ENCODE results near the gene NR2F6. TPM values are rescaled to one million over a fixed set of nuclear protein-coding genes. Genes with fewer than 3 reads are reported as not detected.

NR2F6 gene
- polyA plus RNA-seq, 2 of the 4 experiments (the other 2 are of a cell fraction) = 31.9 to 42.1 TPM

DNA sequence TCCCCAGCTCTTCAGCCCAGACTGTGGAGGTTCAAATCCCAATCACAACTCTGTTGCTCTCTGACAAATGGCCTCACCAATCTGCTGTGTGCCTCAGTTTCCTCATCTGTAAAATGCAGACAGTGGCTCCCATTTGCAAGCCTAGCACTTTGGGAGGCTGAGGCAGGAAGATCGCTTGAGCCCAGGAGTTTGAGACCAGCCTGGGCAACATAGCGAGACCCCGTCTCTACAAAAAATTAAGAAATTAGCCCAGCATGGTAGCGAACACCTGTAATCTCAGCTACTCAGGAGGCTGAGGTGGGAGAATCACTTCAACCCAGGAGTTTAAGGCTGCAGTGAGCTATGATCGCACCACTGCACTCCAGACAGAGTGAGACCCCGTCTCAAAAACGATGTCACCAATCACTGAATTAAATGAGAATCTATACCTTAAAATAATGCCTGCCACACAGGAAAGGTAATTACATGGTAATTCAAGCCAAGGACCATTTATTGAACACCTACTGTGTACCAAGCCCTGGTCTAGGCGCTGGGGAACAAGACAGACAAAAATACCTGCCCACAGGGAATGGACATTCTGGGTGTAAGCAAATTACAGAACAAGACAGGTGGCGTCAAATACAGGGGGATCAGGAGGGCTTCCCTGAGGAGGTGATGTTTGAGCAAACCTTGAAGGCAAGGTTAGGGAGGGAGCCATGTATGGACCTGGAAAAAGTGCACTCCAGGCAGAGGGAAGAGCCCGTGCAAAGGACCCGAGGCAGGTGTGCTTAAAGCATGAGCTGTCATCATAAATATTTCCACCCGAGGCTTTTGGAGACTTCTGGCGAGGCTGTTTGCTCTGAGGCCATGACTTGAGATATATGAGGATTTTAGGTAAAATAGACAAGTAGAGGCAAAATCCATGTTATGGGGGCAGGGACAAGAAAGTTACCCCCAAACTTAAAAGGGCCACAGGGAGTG, 7.7 kb downstream of the NR2F6 start:
- 81% methylated on average over 13 of the region's 13 CpGs for WGBS (ENCODE audit: missing lambda C conversion rate)
- TF ChIP-seq CHD4 (IDR thresholded peaks at IDR 0.05; ENCODE audit: borderline replicate concordance) = no peak
- TF ChIP-seq ZFP36 (IDR thresholded peaks at IDR 0.05; ENCODE audit: borderline replicate concordance, partially characterized antibody) = peak; percentile 64
- TF ChIP-seq MYC (IDR thresholded peaks at IDR 0.05; ENCODE audit: borderline replicate concordance, low read length) = no peak
- no peak for TF ChIP-seq CBX2 (IDR thresholded peaks at IDR 0.05; ENCODE audit: borderline replicate concordance, low read depth)
- ATAC-seq = no peak
- Histone ChIP-seq H3K27ac (peak overlapping the region in 1 of 2 experiments; percentile 99; a peak in 3 of 6 replicates), H3K4me3 (no peak overlapping the region), H3K9me3 (no peaks in the 10 kb centered on the region), H3K4me1 (peaks cover 81% of the 10 kb centered on the region), H3K4me2 (no peak overlapping the region)
- FAIRE-seq = no peak
- CTCF ChIA-PET = interaction anchor here (1.3 to 10.0 kb wide), 4 partner anchors 12 to 45 kb away, joined by 3 to 62 read pairs (median 6); partner anchors contain the start of gene OCEL1
- POLR2A ChIA-PET = interaction anchor here (0.6 kb wide), 1 partner anchor 12 kb away, joined by 4 read pairs; the partner anchor contains the start of gene OCEL1
- DNase-seq (ENCODE audit: low read depth in 1 of 2, low spot score in 1 of 2) = no peak

DNA sequence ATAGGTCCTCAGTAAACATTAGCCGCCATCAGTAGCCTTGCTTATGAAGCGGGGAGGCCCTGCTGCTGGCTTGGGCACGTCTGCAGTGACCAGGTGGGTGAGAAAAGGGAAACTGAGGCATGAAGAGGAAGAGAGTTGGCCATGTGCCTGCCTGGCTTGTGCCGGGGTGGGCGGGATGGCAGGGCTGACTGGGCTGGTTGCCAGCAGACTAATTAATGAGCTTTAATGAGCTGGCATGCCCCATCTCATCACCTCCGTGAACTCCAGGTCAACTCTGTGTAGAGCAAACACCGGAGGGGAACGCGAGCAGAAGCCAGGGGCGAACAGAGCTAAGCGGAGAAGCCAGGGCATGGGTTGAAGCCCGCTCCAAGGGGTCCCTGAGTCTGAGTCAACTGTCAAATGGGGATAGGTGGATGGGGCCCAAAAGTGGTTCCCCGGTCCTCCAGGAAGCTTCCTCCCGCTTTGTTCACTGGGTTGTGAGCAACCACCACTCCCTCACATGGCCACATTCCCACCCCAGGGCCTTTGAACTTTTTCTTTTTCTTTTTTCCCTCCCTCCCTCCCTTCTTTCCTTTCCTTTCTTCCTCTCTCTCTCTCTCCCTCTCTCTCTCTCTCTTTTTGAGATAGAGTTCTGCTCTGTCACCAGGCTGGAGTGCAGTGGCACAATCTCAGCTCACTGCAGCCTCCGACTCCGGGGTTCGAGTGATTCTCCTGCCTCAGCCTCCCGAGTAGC, 8.7 kb downstream of the NR2F6 start:
- WGBS (ENCODE audit: missing lambda C conversion rate) = 73% methylated on average over 16 of the region's 18 CpGs
- Histone ChIP-seq H3K4me3 (peak overlapping the region; percentile 88; the same call in 1 of the 3 replicates), H3K4me2 (peak overlapping the region; percentile 100), H3K4me1 (peaks cover 71% of the 10 kb centered on the region), H3K27ac (peak overlapping the region; percentile 99 to 100), H3K9me3 (no peaks in the 10 kb centered on the region)
- FAIRE-seq (no peak), ATAC-seq (peak in 1 of 2 experiments; percentile 6; a peak in 2 of 6 replicates), DNase-seq (ENCODE audit: low read depth in 1 of 2, low spot score in 1 of 2) (no peak)
- ChIA-PET CTCF (interaction anchor here (0.6 to 10.0 kb wide), 3 partner anchors 23 to 89 kb away, joined by 3 to 62 read pairs (median 8); no protein-coding TSS in a partner anchor), POLR2A (interaction anchor here (1.2 kb wide), 1 partner anchor 30 kb away, joined by 7 read pairs; the partner anchor contains the start of gene BABAM1)
- TF ChIP-seq, protein P1, sequence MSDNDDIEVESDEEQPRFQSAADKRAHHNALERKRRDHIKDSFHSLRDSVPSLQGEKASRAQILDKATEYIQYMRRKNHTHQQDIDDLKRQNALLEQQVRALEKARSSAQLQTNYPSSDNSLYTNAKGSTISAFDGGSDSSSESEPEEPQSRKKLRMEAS (IDR thresholded peaks at IDR 0.05) = 0 out of 2 replicates have a peak, but pooled peaks have one; percentile 32
- TF ChIP-seq, protein P2, sequence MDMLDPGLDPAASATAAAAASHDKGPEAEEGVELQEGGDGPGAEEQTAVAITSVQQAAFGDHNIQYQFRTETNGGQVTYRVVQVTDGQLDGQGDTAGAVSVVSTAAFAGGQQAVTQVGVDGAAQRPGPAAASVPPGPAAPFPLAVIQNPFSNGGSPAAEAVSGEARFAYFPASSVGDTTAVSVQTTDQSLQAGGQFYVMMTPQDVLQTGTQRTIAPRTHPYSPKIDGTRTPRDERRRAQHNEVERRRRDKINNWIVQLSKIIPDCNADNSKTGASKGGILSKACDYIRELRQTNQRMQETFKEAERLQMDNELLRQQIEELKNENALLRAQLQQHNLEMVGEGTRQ (IDR thresholded peaks at IDR 0.05) = no peak

DNA sequence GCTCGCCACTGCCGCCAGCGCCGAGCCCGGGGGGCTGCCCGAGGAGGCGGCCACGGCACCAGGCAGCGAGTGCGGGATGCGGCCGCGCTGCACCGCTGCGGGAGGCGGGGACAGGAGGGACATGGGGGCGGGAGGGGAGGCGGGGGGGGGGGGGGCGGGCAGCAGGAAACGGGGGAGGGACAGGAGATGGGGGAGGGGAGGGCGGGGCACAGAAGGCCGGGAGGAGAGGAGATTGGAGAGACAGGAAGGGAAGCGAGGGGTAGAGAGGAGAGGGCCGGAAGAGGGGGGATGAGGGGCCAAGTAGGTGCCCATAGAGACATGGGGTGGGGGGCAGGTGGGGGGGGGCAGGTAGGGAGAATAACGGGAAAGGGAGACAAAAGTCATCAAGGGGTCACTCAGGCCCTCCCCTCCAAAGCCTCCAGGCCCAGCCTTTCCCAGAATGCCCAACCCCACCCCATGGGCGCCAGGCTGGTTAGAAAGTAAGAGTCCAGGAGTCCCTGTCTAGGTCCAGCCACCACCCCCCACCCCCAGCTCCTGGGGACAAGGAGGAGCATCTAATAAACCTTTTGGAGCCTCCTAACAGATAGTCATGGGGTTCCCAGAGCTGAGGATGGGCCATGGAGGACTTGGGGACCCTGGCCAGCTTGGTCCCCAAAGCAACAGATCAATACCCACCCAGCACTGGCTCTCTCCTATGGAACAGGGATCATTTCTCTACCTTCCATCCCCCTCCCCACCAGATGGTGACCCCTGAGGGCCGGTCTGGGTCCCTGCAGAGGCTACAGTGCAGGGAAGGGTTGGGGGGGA, 9.5 kb downstream of the NR2F6 start:
- peaks cover 63% of the 10 kb centered on the region for H3K4me1 ChIP-seq
- TF ChIP-seq MYC (IDR thresholded peaks at IDR 0.05; ENCODE audit: borderline replicate concordance, low read length) = no peak
- TF ChIP-seq JUN (IDR thresholded peaks at IDR 0.05) = peak in 1 of 2 experiments; percentile 61; a peak in 2 of 5 replicates
- TF ChIP-seq CHD4 (IDR thresholded peaks at IDR 0.05; ENCODE audit: borderline replicate concordance) = no peak
- TF ChIP-seq POLR2A (IDR thresholded peaks at IDR 0.05; ENCODE audit: low read length) = peak; percentile 34
- TF ChIP-seq CEBPB (IDR thresholded peaks at IDR 0.05) = no peak
- peak overlapping the region; percentile 100 for H3K4me2 ChIP-seq
- ATAC-seq (peak; percentile 68 to 69), FAIRE-seq (no peak), DNase-seq (ENCODE audit: low read depth in 1 of 2, low spot score in 1 of 2) (peak in 1 of 2 experiments; percentile 88)
- peak overlapping the region; percentile 99 to 100 for H3K27ac ChIP-seq
- ChIA-PET POLR2A (interaction anchor here (1.2 to 2.0 kb wide), 3 partner anchors 10 to 31 kb away, joined by 7 to 18 read pairs (median 16); partner anchors contain the start of genes BABAM1, OCEL1 and USE1), CTCF (interaction anchor here (0.6 to 10.0 kb wide), 16 partner anchors 7 to 167 kb away, joined by 3 to 62 read pairs (median 4); partner anchors contain the start of genes ANKLE1, OCEL1 and USHBP1)
- 0% methylated on average over 2 of the region's 27 CpGs for WGBS (ENCODE audit: missing lambda C conversion rate)
- no peaks in the 10 kb centered on the region for H3K9me3 ChIP-seq
- H3K4me3 ChIP-seq = peak overlapping the region; percentile 88

DNA sequence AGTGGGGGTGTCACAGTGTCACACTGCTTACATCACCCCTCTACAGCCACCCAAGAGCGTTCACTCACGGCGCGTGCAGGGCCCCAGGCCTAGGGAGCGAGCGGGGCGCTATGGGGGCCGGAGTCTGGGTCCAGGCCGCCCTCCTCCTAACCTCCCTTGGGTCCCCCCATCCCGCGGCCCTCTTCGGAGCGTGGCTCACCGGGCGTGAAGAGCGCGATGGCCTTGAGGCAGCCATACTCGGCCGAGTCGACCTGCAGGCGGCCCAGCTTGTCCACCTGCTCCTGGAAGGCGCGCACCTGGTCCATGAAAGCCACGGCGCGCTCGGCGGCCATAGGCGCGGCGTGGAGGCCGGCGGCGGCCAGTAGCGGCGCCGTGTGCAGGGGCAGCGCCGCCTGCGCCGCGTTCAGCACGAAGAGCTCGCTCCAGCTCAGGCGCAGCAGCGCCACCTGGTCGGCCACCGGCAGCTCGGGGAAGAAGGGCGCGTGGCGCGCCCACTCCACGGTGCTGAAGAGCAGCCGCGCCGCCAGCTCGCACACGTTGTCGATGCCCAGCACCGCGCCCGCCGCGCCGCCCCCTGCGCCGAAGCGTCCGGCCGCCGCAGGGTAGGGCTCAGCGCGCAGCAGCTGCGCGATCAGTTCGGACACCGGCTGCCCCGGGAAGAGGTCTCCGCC, 10.3 kb downstream of the NR2F6 start:
- ChIA-PET POLR2A (interaction anchor here (1.2 to 2.0 kb wide), 3 partner anchors 9 to 32 kb away, joined by 7 to 18 read pairs (median 16); partner anchors contain the start of genes BABAM1, OCEL1 and USE1), CTCF (interaction anchor here (0.9 to 10.0 kb wide), 18 partner anchors 8 to 167 kb away, joined by 3 to 62 read pairs (median 4); partner anchors contain the start of genes ANKLE1, OCEL1 and USHBP1)
- Histone ChIP-seq H3K4me1 (peaks cover 56% of the 10 kb centered on the region), H3K27ac (peak overlapping the region; percentile 99 to 100), H3K4me2 (peak overlapping the region; percentile 100), H3K9me3 (no peaks in the 10 kb centered on the region), H3K4me3 (peak overlapping the region; percentile 88)
- DNase-seq (ENCODE audit: low read depth in 1 of 2, low spot score in 1 of 2) = peak in 1 of 2 experiments; percentile 73
- peak; percentile 56 to 79 for ATAC-seq
- no peak for FAIRE-seq
- WGBS (ENCODE audit: missing lambda C conversion rate) = no CpG with 5 or more reads among the region's 80 CpGs
- TF ChIP-seq, protein P2 (IDR thresholded peaks at IDR 0.05) = no peak
- TF ChIP-seq, protein P3, sequence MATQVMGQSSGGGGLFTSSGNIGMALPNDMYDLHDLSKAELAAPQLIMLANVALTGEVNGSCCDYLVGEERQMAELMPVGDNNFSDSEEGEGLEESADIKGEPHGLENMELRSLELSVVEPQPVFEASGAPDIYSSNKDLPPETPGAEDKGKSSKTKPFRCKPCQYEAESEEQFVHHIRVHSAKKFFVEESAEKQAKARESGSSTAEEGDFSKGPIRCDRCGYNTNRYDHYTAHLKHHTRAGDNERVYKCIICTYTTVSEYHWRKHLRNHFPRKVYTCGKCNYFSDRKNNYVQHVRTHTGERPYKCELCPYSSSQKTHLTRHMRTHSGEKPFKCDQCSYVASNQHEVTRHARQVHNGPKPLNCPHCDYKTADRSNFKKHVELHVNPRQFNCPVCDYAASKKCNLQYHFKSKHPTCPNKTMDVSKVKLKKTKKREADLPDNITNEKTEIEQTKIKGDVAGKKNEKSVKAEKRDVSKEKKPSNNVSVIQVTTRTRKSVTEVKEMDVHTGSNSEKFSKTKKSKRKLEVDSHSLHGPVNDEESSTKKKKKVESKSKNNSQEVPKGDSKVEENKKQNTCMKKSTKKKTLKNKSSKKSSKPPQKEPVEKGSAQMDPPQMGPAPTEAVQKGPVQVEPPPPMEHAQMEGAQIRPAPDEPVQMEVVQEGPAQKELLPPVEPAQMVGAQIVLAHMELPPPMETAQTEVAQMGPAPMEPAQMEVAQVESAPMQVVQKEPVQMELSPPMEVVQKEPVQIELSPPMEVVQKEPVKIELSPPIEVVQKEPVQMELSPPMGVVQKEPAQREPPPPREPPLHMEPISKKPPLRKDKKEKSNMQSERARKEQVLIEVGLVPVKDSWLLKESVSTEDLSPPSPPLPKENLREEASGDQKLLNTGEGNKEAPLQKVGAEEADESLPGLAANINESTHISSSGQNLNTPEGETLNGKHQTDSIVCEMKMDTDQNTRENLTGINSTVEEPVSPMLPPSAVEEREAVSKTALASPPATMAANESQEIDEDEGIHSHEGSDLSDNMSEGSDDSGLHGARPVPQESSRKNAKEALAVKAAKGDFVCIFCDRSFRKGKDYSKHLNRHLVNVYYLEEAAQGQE (IDR thresholded peaks at IDR 0.05) = no peak
- TF ChIP-seq ZSCAN20 (CRISPR knock-in tag; IDR thresholded peaks at IDR 0.05) = no peak
- TF ChIP-seq, protein P4, sequence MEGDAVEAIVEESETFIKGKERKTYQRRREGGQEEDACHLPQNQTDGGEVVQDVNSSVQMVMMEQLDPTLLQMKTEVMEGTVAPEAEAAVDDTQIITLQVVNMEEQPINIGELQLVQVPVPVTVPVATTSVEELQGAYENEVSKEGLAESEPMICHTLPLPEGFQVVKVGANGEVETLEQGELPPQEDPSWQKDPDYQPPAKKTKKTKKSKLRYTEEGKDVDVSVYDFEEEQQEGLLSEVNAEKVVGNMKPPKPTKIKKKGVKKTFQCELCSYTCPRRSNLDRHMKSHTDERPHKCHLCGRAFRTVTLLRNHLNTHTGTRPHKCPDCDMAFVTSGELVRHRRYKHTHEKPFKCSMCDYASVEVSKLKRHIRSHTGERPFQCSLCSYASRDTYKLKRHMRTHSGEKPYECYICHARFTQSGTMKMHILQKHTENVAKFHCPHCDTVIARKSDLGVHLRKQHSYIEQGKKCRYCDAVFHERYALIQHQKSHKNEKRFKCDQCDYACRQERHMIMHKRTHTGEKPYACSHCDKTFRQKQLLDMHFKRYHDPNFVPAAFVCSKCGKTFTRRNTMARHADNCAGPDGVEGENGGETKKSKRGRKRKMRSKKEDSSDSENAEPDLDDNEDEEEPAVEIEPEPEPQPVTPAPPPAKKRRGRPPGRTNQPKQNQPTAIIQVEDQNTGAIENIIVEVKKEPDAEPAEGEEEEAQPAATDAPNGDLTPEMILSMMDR (IDR thresholded peaks at IDR 0.05) = peak; percentile 48

Data from A549 (cell line).